Measurements from ENCODE around the gene C6orf89.

Gene C6orf89

DNA sequence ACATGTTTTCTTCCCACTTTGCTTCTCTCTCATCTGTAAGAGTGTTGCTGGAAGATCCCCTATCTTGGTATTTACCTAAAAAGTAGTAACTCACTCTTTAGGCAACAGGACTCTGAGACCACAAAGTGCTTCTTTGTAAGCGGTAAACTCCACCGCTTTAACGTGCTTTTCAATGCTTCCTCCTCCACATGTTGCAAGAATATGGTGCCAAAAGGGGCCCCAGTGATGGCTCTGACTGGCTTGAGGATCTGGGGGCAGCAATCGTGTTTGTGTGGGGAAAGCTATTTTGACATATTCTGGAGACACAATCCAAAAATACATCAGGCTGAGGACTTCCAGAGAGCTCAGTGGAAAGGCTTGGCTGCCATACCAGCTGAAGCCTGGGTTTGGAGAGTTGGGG is 34.1 kb upstream of the C6orf89 start:
- Histone ChIP-seq H3K27me3 (ENCODE audit: control insufficient read depth in 5 of 5, insufficient read depth in 4 of 5, low read length in 5 of 5) (peaks cover 0 to 3% (median 0%) of the 10 kb centered on the region in 5 donors), H3K36me3 (ENCODE audit: control insufficient read depth in 5 of 5, insufficient read depth in 5 of 5, low read length in 5 of 5) (peaks cover 8 to 17% (median 9%) of the 10 kb centered on the region in 5 donors), H3K27ac (ENCODE audit: low read depth, low read length) (no peak overlapping the region), H3K9me3 (ENCODE audit: control insufficient read depth in 5 of 5, low read length in 5 of 5) (peaks cover 0 to 12% (median 7%) of the 10 kb centered on the region in 5 donors), H3K4me1 (ENCODE audit: control insufficient read depth in 5 of 5, insufficient read depth in 5 of 5, low read length in 5 of 5) (peaks cover 5 to 12% (median 11%) of the 10 kb centered on the region in 5 donors), H3K9ac (ENCODE audit: low read length in 5 of 5) (no peak overlapping the region), H3K4me3 (ENCODE audit: low read depth in 1 of 5, low read length in 5 of 5) (no peak overlapping the region)

DNA sequence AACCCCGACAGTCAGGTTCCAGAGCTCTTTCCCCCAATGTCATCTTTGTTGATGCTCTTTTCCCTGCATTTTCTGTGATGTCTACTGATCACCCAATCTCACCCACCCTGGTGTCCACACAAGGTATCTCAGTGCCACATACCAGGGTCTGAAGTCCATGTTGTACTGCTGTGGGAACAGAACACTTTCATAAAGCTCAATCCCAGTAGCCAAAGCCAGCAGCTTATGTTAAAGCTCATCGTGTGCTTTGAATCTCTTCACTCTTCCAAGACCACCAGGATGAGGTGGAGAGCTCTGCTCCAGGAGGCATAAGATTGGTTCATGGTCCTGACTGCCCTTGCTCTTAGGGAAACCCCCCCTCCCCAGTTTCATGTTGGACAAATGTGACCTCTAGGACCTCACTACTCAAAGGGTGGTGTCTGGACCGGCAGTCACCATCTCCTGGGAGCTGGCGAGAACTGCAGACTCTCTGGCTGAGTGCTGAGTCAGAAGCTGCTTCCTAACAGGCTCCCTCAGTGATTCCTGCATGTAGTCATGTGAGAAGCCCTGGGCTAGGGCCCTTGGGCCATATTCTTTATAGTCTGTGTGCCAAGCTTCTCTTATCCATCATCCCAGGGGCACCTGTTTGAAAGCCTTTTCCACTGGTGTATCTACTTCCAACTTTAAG is 33.1 kb upstream of the C6orf89 start:
- Histone ChIP-seq H3K36me3 (ENCODE audit: control insufficient read depth in 5 of 5, insufficient read depth in 5 of 5, low read length in 5 of 5) (peaks cover 8 to 17% (median 9%) of the 10 kb centered on the region in 5 donors), H3K9me3 (ENCODE audit: control insufficient read depth in 5 of 5, low read length in 5 of 5) (peaks cover 0 to 12% (median 7%) of the 10 kb centered on the region in 5 donors), H3K4me3 (ENCODE audit: low read depth in 1 of 5, low read length in 5 of 5) (no peak overlapping the region), H3K27me3 (ENCODE audit: control insufficient read depth in 5 of 5, insufficient read depth in 4 of 5, low read length in 5 of 5) (peaks cover 0 to 3% (median 0%) of the 10 kb centered on the region in 5 donors), H3K9ac (ENCODE audit: low read length in 5 of 5) (no peak overlapping the region), H3K4me1 (ENCODE audit: control insufficient read depth in 5 of 5, insufficient read depth in 5 of 5, low read length in 5 of 5) (peaks cover 5 to 12% (median 11%) of the 10 kb centered on the region in 5 donors), H3K27ac (ENCODE audit: low read depth, low read length) (no peak overlapping the region)

GRCh38 chr6:36853325-36853724 is 32.4 kb upstream of the C6orf89 start:
- Histone ChIP-seq H3K9me3 (ENCODE audit: control insufficient read depth in 5 of 5, low read length in 5 of 5) (peaks cover 0 to 12% (median 7%) of the 10 kb centered on the region in 5 donors), H3K36me3 (ENCODE audit: control insufficient read depth in 5 of 5, insufficient read depth in 5 of 5, low read length in 5 of 5) (peaks cover 8 to 17% (median 9%) of the 10 kb centered on the region in 5 donors), H3K4me3 (ENCODE audit: low read depth in 1 of 5, low read length in 5 of 5) (no peak overlapping the region), H3K9ac (ENCODE audit: low read length in 5 of 5) (no peak overlapping the region), H3K4me1 (ENCODE audit: control insufficient read depth in 5 of 5, insufficient read depth in 5 of 5, low read length in 5 of 5) (peaks cover 6 to 12% (median 12%) of the 10 kb centered on the region in 5 donors), H3K27ac (ENCODE audit: low read depth, low read length) (no peak overlapping the region), H3K27me3 (ENCODE audit: control insufficient read depth in 5 of 5, insufficient read depth in 4 of 5, low read length in 5 of 5) (no peaks in the 10 kb centered on the region)

- H3K4me3 ChIP-seq (ENCODE audit: low read depth in 1 of 5, low read length in 5 of 5), result no peak overlapping the region
- H3K36me3 ChIP-seq (ENCODE audit: control insufficient read depth in 5 of 5, insufficient read depth in 5 of 5, low read length in 5 of 5), result peaks cover 8 to 17% (median 9%) of the 10 kb centered on the region in 5 donors
- no peak overlapping the region for H3K27ac ChIP-seq (ENCODE audit: low read depth, low read length)
- no peak overlapping the region for H3K9ac ChIP-seq (ENCODE audit: low read length in 5 of 5)
- H3K4me1 ChIP-seq (ENCODE audit: control insufficient read depth in 5 of 5, insufficient read depth in 5 of 5, low read length in 5 of 5), result peaks cover 6 to 19% (median 14%) of the 10 kb centered on the region in 5 donors
- H3K9me3 ChIP-seq (ENCODE audit: control insufficient read depth in 5 of 5, low read length in 5 of 5), result peaks cover 0 to 4% (median 3%) of the 10 kb centered on the region in 5 donors
- no peaks in the 10 kb centered on the region for H3K27me3 ChIP-seq (ENCODE audit: control insufficient read depth in 5 of 5, insufficient read depth in 4 of 5, low read length in 5 of 5)
Measured at GRCh38 chr6:36855750-36856149, 30.0 kb upstream of the C6orf89 start.

DNA sequence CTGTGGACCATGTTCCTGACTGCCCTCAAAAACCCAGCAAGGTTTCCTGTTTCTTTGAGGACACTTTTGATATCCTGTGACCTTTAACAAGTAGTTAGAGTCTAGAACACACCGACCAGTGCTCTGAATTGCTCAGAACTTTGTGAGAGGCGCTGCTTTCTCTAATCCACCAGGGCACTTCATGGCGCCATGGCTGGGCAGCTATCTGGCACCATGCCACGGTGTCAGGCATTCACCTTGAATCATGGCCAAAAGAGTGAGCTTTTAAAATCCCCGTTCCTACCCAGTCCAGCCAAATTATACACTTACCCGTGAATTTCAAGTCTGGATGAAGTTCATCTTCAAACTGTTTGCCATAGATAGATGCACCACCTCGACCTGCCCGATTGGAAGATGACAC is 29.5 kb upstream of the C6orf89 start:
- no peak overlapping the region for H3K9ac ChIP-seq (ENCODE audit: low read length in 5 of 5)
- peaks cover 6 to 19% (median 14%) of the 10 kb centered on the region in 5 donors for H3K4me1 ChIP-seq (ENCODE audit: control insufficient read depth in 5 of 5, insufficient read depth in 5 of 5, low read length in 5 of 5)
- peaks cover 8 to 17% (median 9%) of the 10 kb centered on the region in 5 donors for H3K36me3 ChIP-seq (ENCODE audit: control insufficient read depth in 5 of 5, insufficient read depth in 5 of 5, low read length in 5 of 5)
- H3K9me3 ChIP-seq (ENCODE audit: control insufficient read depth in 5 of 5, low read length in 5 of 5), result no peaks in the 10 kb centered on the region
- no peak overlapping the region for H3K27ac ChIP-seq (ENCODE audit: low read depth, low read length)
- no peaks in the 10 kb centered on the region for H3K27me3 ChIP-seq (ENCODE audit: control insufficient read depth in 5 of 5, insufficient read depth in 4 of 5, low read length in 5 of 5)
- no peak overlapping the region for H3K4me3 ChIP-seq (ENCODE audit: low read depth in 1 of 5, low read length in 5 of 5)

DNA sequence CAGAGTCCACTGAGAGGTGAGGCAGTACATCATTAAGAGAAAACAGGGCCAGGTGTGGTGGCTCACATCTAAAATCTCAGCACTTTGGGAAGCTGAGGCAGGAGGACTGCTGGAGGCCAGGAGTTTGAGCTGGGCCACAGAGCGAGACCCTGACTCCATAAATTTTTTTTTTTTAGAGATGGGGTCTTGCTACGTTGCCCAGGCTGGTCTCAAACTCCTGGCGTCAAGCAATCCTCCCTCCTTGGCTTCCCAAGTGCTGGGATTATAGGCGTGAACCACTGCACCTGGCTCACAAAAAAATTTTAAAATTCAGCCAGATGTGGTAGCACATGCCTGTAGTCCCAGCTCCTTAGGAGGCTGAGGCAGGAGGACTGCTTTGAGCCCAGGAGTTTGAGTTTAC is 28.4 kb upstream of the C6orf89 start:
- Histone ChIP-seq H3K4me1 (ENCODE audit: control insufficient read depth in 5 of 5, insufficient read depth in 5 of 5, low read length in 5 of 5) (peaks cover 6 to 19% (median 9%) of the 10 kb centered on the region in 5 donors), H3K9ac (ENCODE audit: low read length in 5 of 5) (no peak overlapping the region), H3K27me3 (ENCODE audit: control insufficient read depth in 5 of 5, insufficient read depth in 4 of 5, low read length in 5 of 5) (no peaks in the 10 kb centered on the region), H3K4me3 (ENCODE audit: low read depth in 1 of 5, low read length in 5 of 5) (no peak overlapping the region), H3K36me3 (ENCODE audit: control insufficient read depth in 5 of 5, insufficient read depth in 5 of 5, low read length in 5 of 5) (peaks cover 8 to 17% (median 9%) of the 10 kb centered on the region in 5 donors), H3K27ac (ENCODE audit: low read depth, low read length) (no peak overlapping the region), H3K9me3 (ENCODE audit: control insufficient read depth in 5 of 5, low read length in 5 of 5) (no peaks in the 10 kb centered on the region)

DNA sequence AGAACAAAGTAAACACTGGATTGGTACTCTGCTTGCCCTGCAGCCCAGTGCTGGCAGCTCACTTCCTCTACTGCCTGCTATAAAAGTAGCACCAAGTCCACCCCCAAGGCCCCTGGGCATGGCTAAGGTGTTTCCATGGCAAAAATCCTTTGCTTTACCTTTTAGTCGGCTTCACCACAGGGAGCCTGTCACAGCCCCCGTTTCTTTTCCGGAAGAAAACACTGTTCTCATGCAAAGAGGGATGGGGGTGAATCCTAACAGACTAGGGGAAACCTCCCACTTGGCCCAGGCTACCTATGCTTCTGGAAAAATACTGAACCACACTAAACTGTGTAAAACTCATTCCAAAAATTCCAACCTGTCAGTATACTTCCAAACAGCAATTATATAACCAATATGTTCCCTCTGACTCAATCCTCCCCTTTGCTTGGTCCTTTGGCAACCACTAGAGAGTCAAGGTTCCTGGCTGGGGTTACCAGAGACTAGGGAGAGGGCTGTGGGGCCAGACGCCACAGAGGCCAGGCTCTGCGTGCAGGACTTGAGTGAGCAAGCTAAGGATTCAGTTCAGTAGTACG is 27.3 kb upstream of the C6orf89 start:
- no peak overlapping the region for H3K27ac ChIP-seq (ENCODE audit: low read depth, low read length)
- peaks cover 1 to 9% (median 7%) of the 10 kb centered on the region in 5 donors for H3K4me1 ChIP-seq (ENCODE audit: control insufficient read depth in 5 of 5, insufficient read depth in 5 of 5, low read length in 5 of 5)
- no peak overlapping the region for H3K9ac ChIP-seq (ENCODE audit: low read length in 5 of 5)
- peaks cover 8 to 26% (median 10%) of the 10 kb centered on the region in 5 donors for H3K36me3 ChIP-seq (ENCODE audit: control insufficient read depth in 5 of 5, insufficient read depth in 5 of 5, low read length in 5 of 5)
- no peak overlapping the region for H3K4me3 ChIP-seq (ENCODE audit: low read depth in 1 of 5, low read length in 5 of 5)
- no peaks in the 10 kb centered on the region for H3K27me3 ChIP-seq (ENCODE audit: control insufficient read depth in 5 of 5, insufficient read depth in 4 of 5, low read length in 5 of 5)
- no peaks in the 10 kb centered on the region for H3K9me3 ChIP-seq (ENCODE audit: control insufficient read depth in 5 of 5, low read length in 5 of 5)

GRCh38 chr6:36860126-36860525 is 25.6 kb upstream of the C6orf89 start:
- H3K27ac ChIP-seq (ENCODE audit: low read depth, low read length), result no peak overlapping the region
- peaks cover 5 to 29% (median 16%) of the 10 kb centered on the region in 5 donors for H3K36me3 ChIP-seq (ENCODE audit: control insufficient read depth in 5 of 5, insufficient read depth in 5 of 5, low read length in 5 of 5)
- peaks cover 0 to 9% (median 6%) of the 10 kb centered on the region in 5 donors for H3K4me1 ChIP-seq (ENCODE audit: control insufficient read depth in 5 of 5, insufficient read depth in 5 of 5, low read length in 5 of 5)
- H3K4me3 ChIP-seq (ENCODE audit: low read depth in 1 of 5, low read length in 5 of 5), result no peak overlapping the region
- no peak overlapping the region for H3K9ac ChIP-seq (ENCODE audit: low read length in 5 of 5)
- no peaks in the 10 kb centered on the region for H3K9me3 ChIP-seq (ENCODE audit: control insufficient read depth in 5 of 5, low read length in 5 of 5)
- no peaks in the 10 kb centered on the region for H3K27me3 ChIP-seq (ENCODE audit: control insufficient read depth in 5 of 5, insufficient read depth in 4 of 5, low read length in 5 of 5)

- Histone ChIP-seq H3K36me3 (ENCODE audit: control insufficient read depth in 5 of 5, insufficient read depth in 5 of 5, low read length in 5 of 5) (peaks cover 0 to 23% (median 6%) of the 10 kb centered on the region in 5 donors), H3K4me3 (ENCODE audit: low read depth in 1 of 5, low read length in 5 of 5) (no peak overlapping the region), H3K9me3 (ENCODE audit: control insufficient read depth in 5 of 5, low read length in 5 of 5) (no peaks in the 10 kb centered on the region), H3K27me3 (ENCODE audit: control insufficient read depth in 5 of 5, insufficient read depth in 4 of 5, low read length in 5 of 5) (no peaks in the 10 kb centered on the region), H3K4me1 (ENCODE audit: control insufficient read depth in 5 of 5, insufficient read depth in 5 of 5, low read length in 5 of 5) (peaks cover 0 to 12% (median 8%) of the 10 kb centered on the region in 5 donors), H3K9ac (ENCODE audit: low read length in 5 of 5) (no peak overlapping the region), H3K27ac (ENCODE audit: low read depth, low read length) (no peak overlapping the region)
Measured at GRCh38 chr6:36862164-36862847, 23.4 kb upstream of the C6orf89 start.

All from subcutaneous abdominal adipose tissue (tissue), 5 donors.